HCT116 (cell line): ENCODE data around the gene PDLIM4. TPM values are rescaled to one million over a fixed set of nuclear protein-coding genes. Genes with fewer than 3 reads are reported as not detected.

Experiments
- ATAC-seq: fragments of 200-7000 bp; cut with Tn5 transposase; 2 replicates; pipeline ENCODE4 v1.9.1; 2020; ENCODE audit warnings: mild to moderate bottlenecking, moderate library complexity
- BruUV-seq: library from RNA; stranded (reverse); fragments of 400-500 nt; replicated peaks from 2 replicates; lab custom pipeline; 2021; lab: Mats Ljungman, UMichigan
- CTCF ChIA-PET: fragments of 300-600 bp; sonication (Branson Sonifier 250); formaldehyde crosslinking; loops from one replicate; lab custom pipeline; 2021; ENCODE audit warnings: antibody characterized with exemption; lab: Charles Lee
- POLR2A ChIA-PET: fragments of 300-600, 350-600 bp; sonication (Branson Sonifier 250); formaldehyde crosslinking; loops from one replicate; lab custom pipeline; 2021; ENCODE audit warnings: antibody characterized with exemption; lab: Charles Lee
- RAD21 ChIA-PET, 2 experiments: fragments of 300-600 bp; sonication (Branson Sonifier 250); formaldehyde crosslinking; loops; one replicate each; lab custom pipeline; 2023; ENCODE audit warnings: low total read pairs in 2 of 2; ENCODE audit not compliant: uncharacterized antibody in 2 of 2, unreplicated experiment in 2 of 2, low non-redundant PET in 1 of 2; lab: Charles Lee
- DNase-seq: peaks from one replicate; pipeline ENCODE4 v3.0.0-alpha.2; 2010; ENCODE audit warnings: low read depth, low spot score
- H2AFZ ChIP-seq: fragments of 200-600 bp; shearing (Covaris generic), sonication (generic); 2 replicates; pipeline ENCODE4 v1.6.1; 2017; ENCODE audit warnings: low read depth, mixed run types, mixed read lengths, antibody characterized with exemption, low read length; ENCODE audit not compliant: poor library complexity, severe bottlenecking
- H3K27ac ChIP-seq: 2 replicates; pipeline ENCODE4 v1.5.1; 2012; ENCODE audit warnings: low read depth, low read length
- H3K27me3 ChIP-seq: fragments of 200-600 bp; sonication (generic); 2 replicates; pipeline ENCODE4 v1.6.1; 2016; ENCODE audit warnings: mixed run types, low read length, mixed read lengths; ENCODE audit not compliant: insufficient read depth
- H3K36me3 ChIP-seq, 2 experiments: fragments of 200-500 bp in 1 of 2; fragments of 200-600 bp in 1 of 2; sonication (Bioruptor generic) in 1 of 2; sonication (generic) in 1 of 2; 2 replicates each; pipeline versions ENCODE4 v1.5.1 to v1.6.1; 2014 to 2016; ENCODE audit warnings: low read length in 2 of 2, inconsistent platforms in 1 of 2, mixed read lengths in 1 of 2, mixed run types in 1 of 2; ENCODE audit not compliant: insufficient read depth in 2 of 2, control insufficient read depth in 1 of 2
- H3K4me1 ChIP-seq, 2 experiments: fragments of 200-600 bp in 1 of 2; sonication (generic) in 1 of 2; 2 replicates each; pipeline versions ENCODE4 v1.5.1 to v1.6.1; 2012 to 2017; ENCODE audit warnings: low read length in 2 of 2, inconsistent platforms in 1 of 2, mild to moderate bottlenecking in 1 of 2, mixed read lengths in 1 of 2, mixed run types in 1 of 2, moderate library complexity in 1 of 2; ENCODE audit not compliant: insufficient read depth in 2 of 2, control insufficient read depth in 1 of 2
- H3K4me2 ChIP-seq: fragments of 200-600 bp; sonication (generic); 2 replicates; pipeline ENCODE4 v1.6.1; 2017; ENCODE audit warnings: mixed run types, low read length, mixed read lengths
- H3K4me3 ChIP-seq, 2 experiments: fragments of 200-600 bp in 1 of 2; sonication (generic) in 1 of 2; replicated peaks in 1 of 2; 2 replicates each; pipeline ENCODE4 v1.5.1; 2011 to 2016; ENCODE audit warnings: low read length in 2 of 2, control low read depth in 1 of 2, low read depth in 1 of 2, mild to moderate bottlenecking in 1 of 2, mixed read lengths in 1 of 2, mixed run types in 1 of 2
- H3K79me2 ChIP-seq: fragments of 200-600 bp; sonication (generic); 2 replicates; pipeline ENCODE4 v1.6.1; 2017; ENCODE audit warnings: mild to moderate bottlenecking, mixed run types, low read length, moderate library complexity, mixed read lengths; ENCODE audit not compliant: insufficient read depth
- H3K9ac ChIP-seq: fragments of 200-600 bp; sonication (generic); 2 replicates; pipeline ENCODE4 v1.6.1; 2016; ENCODE audit warnings: low read length, mixed read lengths
- H3K9me2 ChIP-seq: fragments of 200-600 bp; sonication (generic), shearing (Covaris generic); 2 replicates; pipeline ENCODE4 v1.6.1; 2017; ENCODE audit warnings: mixed run types, mild to moderate bottlenecking, moderate library complexity; ENCODE audit not compliant: insufficient read depth
- H3K9me3 ChIP-seq, 2 experiments: fragments of 200-500 bp in 1 of 2; fragments of 200-600 bp in 1 of 2; sonication (Bioruptor generic) in 1 of 2; sonication (generic) in 1 of 2; 2 replicates each; pipeline ENCODE4 v1.6.1; 2014 to 2017; ENCODE audit warnings: low read length in 2 of 2, mixed read lengths in 2 of 2, inconsistent platforms in 1 of 2, low read depth in 1 of 2, mild to moderate bottlenecking in 1 of 2, mixed run types in 1 of 2, moderate library complexity in 1 of 2; ENCODE audit not compliant: control insufficient read depth in 1 of 2, insufficient read depth in 1 of 2
- H4K20me1 ChIP-seq: fragments of 200-600 bp; sonication (generic), shearing (Covaris generic); 2 replicates; pipeline ENCODE4 v1.6.1; 2017; ENCODE audit warnings: mixed run types, mild to moderate bottlenecking, moderate library complexity; ENCODE audit not compliant: insufficient read depth
- CBX3 ChIP-seq: IDR thresholded peaks from 2 replicates; pipeline ENCODE4 v1.6.1; 2012; ENCODE audit warnings: low read depth
- CEBPB ChIP-seq: IDR thresholded peaks from 2 replicates; pipeline ENCODE4 v1.6.1; 2012; ENCODE audit warnings: low read depth
- EZH2phosphoT487 ChIP-seq: fragments of 200-600 bp; IDR thresholded peaks from 2 replicates; pipeline ENCODE4 v1.6.1; 2018; ENCODE audit warnings: antibody characterized with exemption, borderline replicate concordance
- SIN3A ChIP-seq: IDR thresholded peaks from 2 replicates; pipeline ENCODE4 v1.6.1; 2012; ENCODE audit warnings: low read depth
- SP1 ChIP-seq: IDR thresholded peaks from 2 replicates; pipeline ENCODE4 v1.6.1; 2012; ENCODE audit warnings: low read depth
- SRF ChIP-seq: IDR thresholded peaks from 2 replicates; pipeline ENCODE4 v1.6.1; 2012; ENCODE audit warnings: low read depth
- TCF7L2 ChIP-seq: IDR thresholded peaks from 2 replicates; pipeline ENCODE4 v1.7.0; 2011; ENCODE audit warnings: borderline replicate concordance, inconsistent platforms; ENCODE audit not compliant: insufficient read depth, insufficient read length; ENCODE audit errors: extremely low read depth
- YY1 ChIP-seq: IDR thresholded peaks from 2 replicates; pipeline ENCODE4 v1.6.1; 2011; ENCODE audit warnings: low read length, low read depth, moderate library complexity, mild to moderate bottlenecking; ENCODE audit not compliant: insufficient replicate concordance; ENCODE audit errors: extremely low read depth
- ZFX ChIP-seq: fragments of 450-650 bp; IDR thresholded peaks from 2 replicates; pipeline ENCODE4 v1.6.1; 2017
- intact Hi-C: fragments of 100-400 bp; cut with micrococcal nuclease; formaldehyde crosslinking; loops from 2 replicates; pipeline ENCODE4 v1.10.0; 2022
- total RNA-seq: library from RNA; stranded (reverse); gene quantifications from one replicate; pipeline ENCODE4 v1.2.1, GENCODE V29; 2021; ENCODE audit not compliant: unreplicated experiment
- TF ChIP-seq, protein P1 (sequence below): IDR thresholded peaks from 2 replicates; pipeline ENCODE4 v1.6.1; 2011; ENCODE audit warnings: mild to moderate bottlenecking, low read length, moderate library complexity; ENCODE audit not compliant: insufficient replicate concordance; ENCODE audit errors: extremely low read depth

The PDLIM4 gene
- total RNA-seq, 1 experiment from 2014 or later = not detected

DNA sequence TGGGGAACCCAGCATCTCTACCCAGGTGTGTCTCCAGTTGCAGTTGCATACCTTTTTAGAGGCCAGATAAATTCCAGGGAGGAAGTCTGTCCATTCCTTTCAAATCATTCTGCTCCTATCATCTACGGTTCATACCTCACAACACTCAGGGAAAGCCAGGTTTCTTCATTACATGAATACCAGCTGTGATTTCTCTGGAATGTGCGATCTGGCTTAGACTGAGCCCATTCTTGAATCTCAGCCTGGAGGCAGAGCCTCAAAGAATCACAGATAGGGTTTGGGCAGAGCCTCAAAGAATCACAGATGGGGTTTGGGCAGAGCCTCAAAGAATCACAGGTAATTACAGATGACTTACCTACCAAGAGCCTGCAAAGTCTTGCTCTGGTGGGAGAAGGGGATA lies 37.0 kb upstream of the PDLIM4 start:
- ChIA-PET RAD21 (no interaction called here), POLR2A (no interaction called here), CTCF (no interaction called here)
- peaks cover 18% of the 10 kb centered on the region; the same call in 1 of the 2 replicates for H3K79me2 ChIP-seq
- no peak for TF ChIP-seq TCF7L2
- no peak for TF ChIP-seq SP1
- no peak for TF ChIP-seq SIN3A
- TF ChIP-seq CBX3 = no peak
- TF ChIP-seq SRF = no peak
- no peak for TF ChIP-seq CEBPB
- no peak for TF ChIP-seq EZH2phosphoT487
- no peak for TF ChIP-seq ZFX
- no peak overlapping the region for H2AFZ ChIP-seq
- H3K9ac ChIP-seq = no peak overlapping the region
- no peak overlapping the region for H3K4me3 ChIP-seq
- no peaks in the 10 kb centered on the region for H3K27me3 ChIP-seq
- intact Hi-C loops = no loop called here
- H3K9me3 ChIP-seq = no peaks in the 10 kb centered on the region
- DNase-seq (no peak), ATAC-seq (no peak)
- no peak overlapping the region for H3K4me2 ChIP-seq
- peaks cover 7 to 13% of the 10 kb centered on the region in 2 experiments for H3K4me1 ChIP-seq
- H3K36me3 ChIP-seq = peaks cover 3 to 10% of the 10 kb centered on the region in 2 experiments; a peak in 3 of 4 replicates
- no peaks in the 10 kb centered on the region for H4K20me1 ChIP-seq
- no peak overlapping the region for H3K27ac ChIP-seq
- no TSS peak for BruUV-seq
- no peaks in the 10 kb centered on the region; the same call in 1 of the 2 replicates for H3K9me2 ChIP-seq

DNA sequence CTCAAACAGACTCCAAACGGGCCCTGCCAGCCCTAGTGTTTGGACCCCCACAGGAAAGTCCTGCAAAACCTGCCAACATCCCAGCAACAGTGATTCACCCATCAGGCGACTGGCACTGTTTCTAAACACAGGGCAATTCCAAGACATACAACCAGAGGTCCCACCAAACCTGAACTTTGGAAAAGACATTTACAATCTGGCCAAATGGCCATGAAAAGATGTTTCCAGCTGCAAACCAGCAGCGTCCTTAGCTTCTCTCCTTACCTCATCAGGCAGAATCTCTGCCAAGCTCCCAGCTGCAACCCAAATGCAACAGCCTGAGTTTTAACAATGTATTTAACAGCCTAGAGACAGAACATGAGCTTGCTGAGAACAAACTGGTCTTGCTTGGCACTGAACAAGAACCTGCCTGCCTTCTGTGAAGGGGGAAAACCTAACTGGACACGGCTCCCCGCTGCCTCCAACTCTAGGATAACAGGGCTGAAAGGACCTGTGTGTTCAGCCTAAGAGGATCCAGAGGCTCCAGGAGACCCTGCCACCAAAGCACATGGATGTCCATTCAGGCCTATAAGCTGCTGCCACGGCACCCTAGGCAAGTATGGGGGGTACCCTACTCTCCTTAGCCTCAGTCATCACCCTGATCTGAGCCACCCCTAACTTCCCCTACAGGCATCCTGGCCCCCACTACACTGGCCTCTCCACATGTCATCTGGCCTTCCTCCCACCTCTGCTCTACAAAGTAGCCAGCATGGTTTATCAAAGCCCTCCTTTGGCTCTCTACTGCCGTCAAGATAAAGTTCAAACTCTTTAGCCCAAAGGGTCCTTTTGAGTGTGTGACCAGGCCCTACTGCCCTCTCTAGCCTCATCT lies 35.5 kb upstream of the PDLIM4 start:
- CTCF ChIA-PET = no interaction called here
- Histone ChIP-seq H3K4me2 (no peak overlapping the region), H3K9me3 (no peaks in the 10 kb centered on the region), H3K36me3 (peaks cover 0 to under 1% of the 10 kb centered on the region in 2 experiments; a peak in 1 of 4 replicates), H4K20me1 (no peaks in the 10 kb centered on the region), H3K27me3 (no peaks in the 10 kb centered on the region), H3K79me2 (peaks cover 27% of the 10 kb centered on the region), H3K4me3 (no peak overlapping the region), H3K9me2 (no peaks in the 10 kb centered on the region; the same call in 1 of the 2 replicates), H2AFZ (no peak overlapping the region), H3K27ac (no peak overlapping the region), H3K9ac (no peak overlapping the region), H3K4me1 (peaks cover 18 to 25% of the 10 kb centered on the region in 2 experiments)
- DNase-seq = no peak
- TF ChIP-seq, protein P1, sequence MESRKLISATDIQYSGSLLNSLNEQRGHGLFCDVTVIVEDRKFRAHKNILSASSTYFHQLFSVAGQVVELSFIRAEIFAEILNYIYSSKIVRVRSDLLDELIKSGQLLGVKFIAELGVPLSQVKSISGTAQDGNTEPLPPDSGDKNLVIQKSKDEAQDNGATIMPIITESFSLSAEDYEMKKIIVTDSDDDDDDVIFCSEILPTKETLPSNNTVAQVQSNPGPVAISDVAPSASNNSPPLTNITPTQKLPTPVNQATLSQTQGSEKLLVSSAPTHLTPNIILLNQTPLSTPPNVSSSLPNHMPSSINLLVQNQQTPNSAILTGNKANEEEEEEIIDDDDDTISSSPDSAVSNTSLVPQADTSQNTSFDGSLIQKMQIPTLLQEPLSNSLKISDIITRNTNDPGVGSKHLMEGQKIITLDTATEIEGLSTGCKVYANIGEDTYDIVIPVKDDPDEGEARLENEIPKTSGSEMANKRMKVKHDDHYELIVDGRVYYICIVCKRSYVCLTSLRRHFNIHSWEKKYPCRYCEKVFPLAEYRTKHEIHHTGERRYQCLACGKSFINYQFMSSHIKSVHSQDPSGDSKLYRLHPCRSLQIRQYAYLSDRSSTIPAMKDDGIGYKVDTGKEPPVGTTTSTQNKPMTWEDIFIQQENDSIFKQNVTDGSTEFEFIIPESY = no peak
- TF ChIP-seq TCF7L2 = no peak
- no peak for TF ChIP-seq SP1
- TF ChIP-seq CBX3 = no peak
- TF ChIP-seq YY1 = no peak
- intact Hi-C loops = no loop called here
- BruUV-seq = no TSS peak
- POLR2A ChIA-PET = no interaction called here
- RAD21 ChIA-PET = no interaction called here
- ATAC-seq = no peak
